Activated CD4-positive, alpha-beta memory T cell treated with anti-CD3 and anti-CD28 coated beads, Interleukin-2, amount 10 ng/mL, durations not matched to agents 7 days and 5 days (primary cell): ENCODE measurements around the gene ERFE. TPM values are rescaled to one million over a fixed set of nuclear protein-coding genes. Genes with fewer than 3 reads are reported as not detected.

Experiments used
- CTCF ChIA-PET: fragments of 350-600 bp; sonication (Branson Sonifier 250); formaldehyde crosslinking; loops from one replicate; lab custom pipeline; 2021; ENCODE audit warnings: antibody characterized with exemption, inconsistent platforms; lab: Charles Lee
- POLR2A ChIA-PET: fragments of 350-600 bp; sonication (Branson Sonifier 250); formaldehyde crosslinking; loops from one replicate; lab custom pipeline; 2021; ENCODE audit warnings: antibody characterized with exemption; lab: Charles Lee
- DNase-seq: peaks from one replicate; pipeline ENCODE4 v3.0.0-alpha.2; 2020
- H3K27ac Mint-ChIP-seq: one replicate; pipeline ENCODE4 v1.8.0; 2021; ENCODE audit warnings: mild to moderate bottlenecking, mixed read lengths
- H3K27me3 Mint-ChIP-seq: one replicate; pipeline ENCODE4 v1.8.0; 2021; ENCODE audit warnings: mixed read lengths
- H3K36me3 Mint-ChIP-seq: one replicate; pipeline ENCODE4 v1.8.0; 2021; ENCODE audit warnings: low read depth, mixed read lengths
- H3K4me1 Mint-ChIP-seq: one replicate; pipeline ENCODE4 v1.8.0; 2021; ENCODE audit warnings: mixed read lengths
- H3K4me3 Mint-ChIP-seq: one replicate; pipeline ENCODE4 v1.8.0; 2021; ENCODE audit warnings: mild to moderate bottlenecking, mixed read lengths
- H3K9me3 Mint-ChIP-seq: one replicate; pipeline ENCODE4 v1.8.0; 2021; ENCODE audit warnings: mixed read lengths
- total RNA-seq, 2 experiments: library from RNA; stranded (reverse); gene quantifications; one replicate each; pipeline ENCODE4 v1.2.3, GENCODE V29; 2021

The ERFE gene
- total RNA-seq, 2 experiments from 2014 or later, result not detected

DNA sequence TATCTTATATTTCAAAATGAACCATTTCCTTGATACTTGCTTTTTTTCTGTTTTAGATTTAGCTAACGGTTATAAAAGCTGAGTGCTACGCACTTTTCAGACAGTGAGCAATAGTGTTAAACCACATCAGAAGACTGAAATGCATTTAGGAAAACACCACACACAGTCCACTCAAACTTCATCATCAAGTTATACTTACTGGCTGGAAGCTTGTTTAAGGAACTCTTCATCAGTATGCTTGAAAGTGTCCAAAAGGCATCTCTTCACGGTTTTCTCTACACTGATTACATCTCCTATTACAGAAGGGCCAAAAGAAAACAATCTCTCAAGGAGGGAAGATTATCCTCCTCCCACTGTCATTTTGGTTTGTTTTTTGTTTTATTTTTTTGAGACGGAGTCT lies 25.1 kb downstream of the ERFE start:
- POLR2A ChIA-PET, result interaction anchor here (0.8 kb wide), 1 partner anchor 31 kb away, joined by 3 read pairs; no protein-coding TSS in a partner anchor
- no peak for DNase-seq
- Mint-ChIP-seq H3K27me3 (no peaks in the 10 kb centered on the region), H3K9me3 (no peaks in the 10 kb centered on the region), H3K27ac (peak overlapping the region; percentile 41), H3K4me3 (no peak overlapping the region), H3K4me1 (peaks cover 7% of the 10 kb centered on the region), H3K36me3 (peaks cover 88% of the 10 kb centered on the region)
- CTCF ChIA-PET, result no interaction called here

DNA sequence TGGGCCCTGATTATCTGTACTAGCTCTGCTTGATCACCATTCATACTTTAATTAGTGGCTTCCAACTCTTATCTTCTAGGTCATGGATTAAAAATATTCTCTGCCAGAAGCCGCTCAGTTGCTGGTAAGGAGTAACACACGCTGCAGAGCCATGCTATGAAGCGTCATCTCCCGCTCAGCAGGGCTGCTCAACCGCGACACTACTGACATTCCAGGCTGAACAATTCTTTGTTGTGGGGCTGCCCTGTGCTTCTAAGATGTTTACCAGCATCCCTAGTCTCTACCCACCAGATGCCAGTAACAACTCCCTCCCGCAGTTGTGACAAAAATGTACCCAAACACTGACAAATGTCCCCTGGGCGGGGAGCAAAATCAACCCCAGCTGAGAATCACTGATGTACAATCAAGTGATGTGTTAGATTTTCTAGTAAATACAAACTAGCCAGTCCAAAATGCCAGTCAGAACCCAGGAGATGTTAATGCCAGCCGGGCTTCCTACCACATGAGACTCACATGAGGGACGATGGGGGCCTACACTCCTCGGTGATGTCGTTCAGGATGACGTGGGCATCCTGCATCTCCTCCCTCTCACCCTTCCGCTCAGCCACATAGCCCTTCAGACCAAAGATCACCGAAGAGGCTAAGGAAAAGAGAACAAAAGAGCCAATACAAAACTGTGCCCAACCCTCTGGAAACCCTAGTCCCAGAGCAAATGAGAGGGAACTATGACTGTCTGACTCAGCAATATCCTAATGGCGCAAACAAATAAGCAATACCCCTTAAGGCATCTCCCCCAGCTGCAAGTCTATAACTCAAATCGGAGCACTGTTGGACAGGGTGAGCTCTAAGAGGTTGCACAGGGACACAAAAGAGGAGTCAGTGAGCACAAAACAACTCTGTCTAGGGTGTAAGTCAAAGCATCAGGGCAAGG lies 29.1 kb downstream of the ERFE start:
- ChIA-PET CTCF (no interaction called here), POLR2A (interaction anchor here (3.2 kb wide), 1 partner anchor 15 kb away, joined by 15 read pairs; the partner anchor contains the start of gene ILKAP)
- Mint-ChIP-seq H3K27ac (no peak overlapping the region), H3K4me1 (peaks cover 7% of the 10 kb centered on the region), H3K36me3 (peaks cover 77% of the 10 kb centered on the region), H3K9me3 (no peaks in the 10 kb centered on the region), H3K4me3 (no peak overlapping the region), H3K27me3 (no peaks in the 10 kb centered on the region)
- DNase-seq, result no peak

DNA sequence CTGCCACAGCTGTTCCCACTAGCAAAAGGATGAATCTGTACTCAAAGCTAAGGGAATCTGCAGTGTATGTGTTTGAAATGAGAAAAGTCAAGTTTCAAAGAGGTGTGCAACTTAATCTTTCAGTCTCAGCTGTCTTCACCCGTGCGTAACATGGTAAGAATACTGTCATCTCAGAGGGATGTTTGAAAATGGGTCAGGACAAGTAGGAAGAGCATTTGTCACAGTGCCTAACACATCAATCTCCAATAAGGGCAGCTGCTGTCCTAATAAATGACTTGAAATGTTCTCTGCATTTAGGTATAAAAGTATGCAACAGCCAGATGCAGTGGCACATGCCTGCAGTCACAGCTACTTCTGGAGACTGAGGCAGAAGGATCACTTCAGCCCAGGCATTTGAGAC lies 31.7 kb downstream of the ERFE start:
- H3K27me3 Mint-ChIP-seq, result no peaks in the 10 kb centered on the region
- peaks cover under 1% of the 10 kb centered on the region for H3K4me1 Mint-ChIP-seq
- no peaks in the 10 kb centered on the region for H3K9me3 Mint-ChIP-seq
- peaks cover 67% of the 10 kb centered on the region for H3K36me3 Mint-ChIP-seq
- ChIA-PET POLR2A (interaction anchor here (3.2 kb wide), 1 partner anchor 12 kb away, joined by 15 read pairs; the partner anchor contains the start of gene ILKAP), CTCF (interaction anchor here (1.2 kb wide), 1 partner anchor 74 kb away, joined by 4 read pairs; no protein-coding TSS in a partner anchor)
- no peak overlapping the region for H3K4me3 Mint-ChIP-seq
- no peak overlapping the region for H3K27ac Mint-ChIP-seq
- DNase-seq, result no peak

DNA sequence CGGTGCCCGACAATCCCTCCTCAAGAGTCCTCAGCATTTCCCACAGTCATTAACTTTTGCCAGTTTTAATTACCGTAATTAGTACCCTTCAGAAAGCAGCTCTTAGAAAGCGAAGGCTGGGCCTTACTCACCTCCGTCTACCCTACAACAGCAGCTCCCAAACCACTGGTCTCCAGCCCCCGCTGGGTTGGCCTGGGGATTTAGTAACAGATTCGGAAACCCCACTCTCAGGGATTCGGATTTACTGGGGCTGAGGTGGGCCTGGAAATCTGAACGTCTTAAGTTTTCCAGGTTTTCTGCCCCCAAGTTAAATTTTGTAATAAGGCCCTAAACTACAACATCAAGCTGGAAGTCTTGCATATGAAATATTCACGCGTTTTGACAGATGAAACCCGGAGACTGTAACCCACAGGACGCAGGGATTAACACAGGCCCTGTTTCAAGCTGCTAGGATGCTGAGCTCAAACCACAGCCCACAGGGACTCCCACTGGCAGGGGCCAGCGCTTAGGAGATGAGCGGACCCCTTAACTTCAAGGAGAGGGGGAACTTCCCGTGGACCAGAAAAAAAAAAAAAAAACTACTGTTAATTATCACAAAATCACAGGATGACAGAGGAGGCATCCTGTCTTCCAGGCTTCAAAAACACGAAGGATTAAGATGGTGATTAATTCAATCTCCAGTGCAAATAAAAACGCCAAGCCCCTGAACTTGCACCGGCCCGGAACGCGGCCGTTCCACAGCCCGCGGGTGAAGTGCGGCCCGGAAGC lies 43.7 kb downstream of the ERFE start:
- DNase-seq, result no peak
- POLR2A ChIA-PET, result interaction anchor here (0.7 to 3.1 kb wide), 13 partner anchors 9 to 513 kb away, joined by 3 to 15 read pairs (median 4); partner anchors contain the start of genes PER2 and SCLY
- Mint-ChIP-seq H3K36me3 (peaks cover 12% of the 10 kb centered on the region), H3K9me3 (no peaks in the 10 kb centered on the region), H3K4me3 (peak overlapping the region; percentile 82), H3K27me3 (peaks cover 2% of the 10 kb centered on the region), H3K27ac (peak overlapping the region; percentile 81), H3K4me1 (peaks cover 49% of the 10 kb centered on the region)
- CTCF ChIA-PET, result interaction anchor here (0.7 to 1.3 kb wide), 6 partner anchors 39 to 840 kb away, joined by 3 to 9 read pairs (median 3); no protein-coding TSS in a partner anchor

DNA sequence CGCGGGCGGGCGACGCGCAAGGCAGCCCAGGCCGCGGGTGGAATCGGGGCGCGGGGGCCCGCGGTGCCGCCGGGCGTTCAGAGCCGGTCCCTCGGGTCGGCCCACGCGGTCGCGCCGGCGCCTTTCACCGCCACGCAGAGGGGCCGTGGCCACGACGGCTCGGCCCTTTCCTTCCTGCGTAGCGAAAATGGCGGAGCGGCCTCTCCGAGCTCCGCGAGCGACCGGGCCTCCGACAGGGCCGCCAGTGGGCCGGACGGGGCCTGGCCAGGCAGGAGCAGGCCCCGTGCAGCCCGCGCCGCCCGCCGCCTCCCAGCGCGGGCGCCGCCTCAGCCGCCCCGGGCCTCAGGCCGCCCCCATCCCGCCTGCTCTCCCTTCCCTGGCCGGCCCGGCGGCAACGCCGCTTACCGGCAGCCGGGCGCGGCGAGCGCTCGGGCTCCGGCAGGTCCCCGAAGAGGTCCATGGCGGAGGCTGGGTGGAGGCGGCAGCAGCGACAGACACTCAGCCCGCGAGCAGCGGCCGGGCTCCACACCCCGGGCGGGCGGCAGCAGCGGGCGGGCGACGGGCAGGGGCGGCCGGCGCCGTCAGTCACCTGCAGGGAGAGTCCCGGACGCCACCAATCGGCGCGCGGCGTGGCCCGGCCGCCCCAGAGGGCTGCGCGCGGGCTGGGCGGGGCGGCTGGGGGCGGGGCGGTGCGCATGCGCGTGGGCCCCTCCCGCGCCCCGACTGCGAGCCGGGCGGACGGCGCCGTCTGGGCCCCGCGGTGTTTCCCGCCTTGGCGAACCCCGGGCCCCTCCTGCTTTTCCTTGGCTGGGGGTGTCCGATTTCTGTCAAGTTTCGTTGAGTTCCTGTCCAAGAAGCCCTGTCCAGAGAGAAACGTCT lies 44.6 kb downstream of the ERFE start, which contains the start of gene ILKAP:
ILKAP (minus strand) TSS at position 602 of the 879 bp plus-strand sequence; CDS start at position 460, 142 bp downstream.
- ChIA-PET CTCF (interaction anchor here (0.9 to 1.3 kb wide), 5 partner anchors 12 to 345 kb away, joined by 3 to 9 read pairs (median 3); no protein-coding TSS in a partner anchor), POLR2A (interaction anchor here (0.8 to 3.1 kb wide), 22 partner anchors 8 to 514 kb away, joined by 3 to 15 read pairs (median 4); partner anchors contain the start of genes HES6, PER2 and SCLY)
- peak; percentile 90 for DNase-seq
- H3K4me1 Mint-ChIP-seq, result peaks cover 45% of the 10 kb centered on the region
- H3K36me3 Mint-ChIP-seq, result peaks cover 12% of the 10 kb centered on the region
- peak within 1 kb of the TSS; percentile 82 for H3K4me3 Mint-ChIP-seq
- H3K9me3 Mint-ChIP-seq, result no peaks in the 10 kb centered on the region
- peak within 1 kb of the TSS; percentile 81 for H3K27ac Mint-ChIP-seq
- peaks cover 2% of the 10 kb centered on the region for H3K27me3 Mint-ChIP-seq

- H3K4me1 Mint-ChIP-seq, result peaks cover 41% of the 10 kb centered on the region
- ChIA-PET POLR2A (interaction anchor here (0.8 to 3.1 kb wide), 14 partner anchors 9 to 472 kb away, joined by 3 to 15 read pairs (median 4); partner anchors contain the start of genes HES6 and SCLY), CTCF (interaction anchor here (1.0 to 1.2 kb wide), 2 partner anchors 11 to 12 kb away, joined by 3 read pairs; no protein-coding TSS in a partner anchor)
Observed at GRCh38 chr2:238203973-238204683, 45.4 kb downstream of the ERFE start.

GRCh38 chr2:238207006-238207405 lies 48.2 kb downstream of the ERFE start:
- no peaks in the 10 kb centered on the region for H3K9me3 Mint-ChIP-seq
- H3K27ac Mint-ChIP-seq, result no peak overlapping the region
- no peak for DNase-seq
- peaks cover 14% of the 10 kb centered on the region for H3K4me1 Mint-ChIP-seq
- H3K36me3 Mint-ChIP-seq, result peaks cover 5% of the 10 kb centered on the region
- CTCF ChIA-PET, result no interaction called here
- POLR2A ChIA-PET, result no interaction called here
- H3K4me3 Mint-ChIP-seq, result no peak overlapping the region
- H3K27me3 Mint-ChIP-seq, result peaks cover 4% of the 10 kb centered on the region

More at GRCh38 chr2:238203973-238204683, 45.4 kb downstream of the ERFE start:
- Mint-ChIP-seq H3K27ac (peak overlapping the region; percentile 76), H3K4me3 (peak overlapping the region; percentile 74), H3K36me3 (peaks cover 8% of the 10 kb centered on the region), H3K27me3 (peaks cover 2% of the 10 kb centered on the region), H3K9me3 (no peaks in the 10 kb centered on the region)
- no peak for DNase-seq

DNA sequence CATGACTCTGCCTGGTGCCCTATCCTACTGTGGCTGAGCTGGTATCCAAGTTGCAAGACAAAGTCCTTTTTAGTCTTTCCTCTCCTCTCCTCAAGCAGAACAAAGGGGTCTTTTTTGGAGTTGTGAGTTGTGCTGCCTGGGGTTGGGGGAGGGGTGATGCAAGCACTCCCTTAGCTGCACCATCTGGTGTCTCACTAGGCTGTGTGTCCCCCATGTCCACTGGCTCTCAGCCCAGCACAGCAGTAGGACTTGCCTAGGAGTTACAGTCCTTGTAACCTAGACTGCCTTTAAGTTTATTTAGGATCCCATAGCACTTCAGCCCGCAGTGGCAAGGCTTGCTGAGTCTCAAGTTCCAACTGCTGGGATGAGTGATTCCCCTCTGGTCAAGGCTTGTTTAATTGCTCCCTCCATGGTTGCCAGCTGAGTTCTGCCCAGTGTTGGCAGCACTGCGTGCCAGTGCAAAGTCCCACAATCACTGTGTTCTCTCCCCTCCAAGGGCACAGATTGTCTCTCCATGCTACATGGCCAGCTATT lies 57.9 kb downstream of the ERFE start:
- Mint-ChIP-seq H3K4me1 (no peaks in the 10 kb centered on the region), H3K27me3 (peaks cover 30% of the 10 kb centered on the region), H3K9me3 (no peaks in the 10 kb centered on the region), H3K4me3 (no peak overlapping the region), H3K36me3 (no peaks in the 10 kb centered on the region), H3K27ac (no peak overlapping the region)
- ChIA-PET CTCF (interaction anchor here (1.5 kb wide), 1 partner anchor 13 kb away, joined by 3 read pairs; the partner anchor contains the start of gene ILKAP), POLR2A (interaction anchor here (1.8 kb wide), 1 partner anchor 12 kb away, joined by 7 read pairs; no protein-coding TSS in a partner anchor)
- DNase-seq, result no peak

Other genes starting within 250 kb of the ERFE start
- 10 to 100 TPM; 77.5 to 82.7 TPM for gene UBE2F, start 192.0 kb upstream of the ERFE start, total RNA-seq
- gene SCLY, start 98.0 kb upstream of the ERFE start, total RNA-seq, result 10 to 100 TPM; 22.0 to 22.6 TPM
- under 1 TPM; 0.05 to 0.18 TPM for gene ESPNL, start 58.6 kb upstream of the ERFE start, total RNA-seq
- not detected for gene KLHL30, start 20.3 kb upstream of the ERFE start, total RNA-seq
- gene ILKAP, start 44.7 kb downstream of the ERFE start, total RNA-seq, result 10 to 100 TPM; 50.8 to 54.3 TPM
- gene HES6, start 81.1 kb downstream of the ERFE start, total RNA-seq, result 1 to 10 TPM; 2.7 to 3.7 TPM
- 1 to 10 TPM; 8.7 to 9.2 TPM for gene PER2, start 129.6 kb downstream of the ERFE start, total RNA-seq
- gene TRAF3IP1, start 161.5 kb downstream of the ERFE start, total RNA-seq, result 1 to 10 TPM; 5.4 to 7.0 TPM